Activated T-cell treated with anti-CD3 and anti-CD28 coated beads for 48 hours (primary cell): ENCODE results near the gene UBAC2.
"Not testable (repeated sequence)": the region's sequence is repeated elsewhere in the genome, so short reads cannot be mapped to it uniquely, and the experiment has no call there.

ENCODE experiments used
- DNase-seq: peaks from one replicate; pipeline ENCODE4 v3.0.0-alpha.2; 2020; ENCODE audit warnings: low read depth

The UBAC2 gene

DNA sequence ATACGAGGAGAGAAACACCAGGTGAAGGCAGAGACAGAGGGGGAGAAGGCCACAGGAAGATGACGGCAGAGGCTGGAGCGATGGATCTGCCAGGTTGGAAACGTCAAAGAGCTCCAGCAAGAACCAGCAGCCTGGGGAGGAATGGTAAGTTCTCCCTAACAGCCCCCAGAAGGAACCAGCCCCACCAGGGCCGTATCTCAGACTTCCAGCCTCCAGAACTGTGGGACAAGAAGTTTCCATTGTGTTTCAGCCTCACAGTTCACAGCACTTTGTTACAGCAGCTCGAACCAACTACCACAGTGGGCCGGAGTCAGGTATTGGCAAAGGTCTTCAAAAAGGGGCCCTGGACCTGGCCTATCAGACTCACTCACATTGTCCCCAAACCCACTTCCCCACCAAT, 195.8 kb downstream of the UBAC2 start:
- DNase-seq, result no peak

DNA sequence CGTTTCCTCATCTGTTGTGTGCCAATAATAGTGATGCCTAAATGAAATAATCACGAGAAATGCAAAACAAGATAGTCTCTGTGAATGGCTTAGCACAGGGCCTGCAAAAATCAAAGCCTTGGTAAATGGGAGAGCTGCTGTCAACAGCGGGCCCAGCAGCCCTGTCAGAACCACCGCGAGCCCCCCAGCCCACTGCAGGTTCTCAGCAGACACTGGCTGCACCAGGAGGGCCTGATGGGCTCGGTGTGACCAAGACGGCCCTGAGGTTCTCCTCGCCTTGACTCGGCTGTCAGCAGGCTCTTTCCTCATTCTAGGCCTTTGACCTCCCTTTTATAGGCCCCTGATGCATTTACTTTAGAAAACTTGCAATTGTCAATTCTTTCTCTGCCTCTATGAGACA, 197.4 kb downstream of the UBAC2 start:
- no peak for DNase-seq

DNA sequence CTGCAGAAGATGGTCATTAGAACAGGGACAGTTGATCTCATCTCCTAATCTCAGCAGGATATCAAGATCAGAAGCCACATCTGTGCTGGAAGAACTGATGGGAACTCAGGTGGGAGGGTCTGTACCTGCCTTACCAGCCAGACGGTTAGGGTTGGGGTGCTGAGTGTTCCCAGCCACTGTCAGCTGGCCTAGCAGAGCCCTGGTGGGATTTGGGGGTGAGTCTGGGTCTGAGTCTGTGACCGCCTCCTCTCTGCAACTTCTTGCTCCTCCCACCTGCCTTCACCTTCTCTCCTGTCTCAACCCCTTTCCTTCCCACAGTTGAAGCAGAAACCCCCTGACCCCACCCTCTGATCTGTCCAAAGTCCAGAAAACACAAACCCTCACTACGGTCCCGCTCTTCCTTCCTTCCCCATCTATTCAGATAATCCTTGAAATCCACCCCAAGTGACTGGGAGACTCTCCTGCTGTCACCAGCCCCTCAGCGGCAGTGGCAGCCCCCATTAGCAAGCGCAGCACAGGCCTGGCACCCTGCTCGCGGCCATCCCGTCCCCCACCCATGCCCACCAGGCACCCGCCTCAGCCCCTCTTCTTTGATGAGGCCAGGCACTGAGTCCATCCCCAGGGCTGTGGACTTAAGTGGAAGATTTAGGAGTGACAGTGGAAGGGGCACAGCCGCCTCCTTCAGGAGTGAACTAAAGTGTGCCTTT, 198.4 kb downstream of the UBAC2 start:
- no peak for DNase-seq

DNA sequence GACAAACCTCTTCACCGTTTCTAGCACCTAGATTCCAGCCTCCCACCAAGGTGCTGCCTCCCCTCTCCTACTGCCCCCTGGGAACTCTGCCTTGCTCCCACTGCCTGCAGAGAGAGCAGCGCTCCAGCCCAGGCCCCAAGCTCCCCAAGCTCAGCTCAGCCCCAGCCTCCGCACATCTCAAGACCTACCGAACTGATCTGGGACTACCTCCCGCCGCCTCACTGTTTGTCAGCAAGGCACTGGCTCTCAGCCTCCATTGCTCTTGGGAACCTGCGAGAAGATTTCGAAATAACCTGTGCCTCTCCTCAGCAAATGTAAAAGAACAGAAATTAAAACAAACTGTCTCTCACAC, 198.9 kb downstream of the UBAC2 start:
- DNase-seq, result no peak

DNA sequence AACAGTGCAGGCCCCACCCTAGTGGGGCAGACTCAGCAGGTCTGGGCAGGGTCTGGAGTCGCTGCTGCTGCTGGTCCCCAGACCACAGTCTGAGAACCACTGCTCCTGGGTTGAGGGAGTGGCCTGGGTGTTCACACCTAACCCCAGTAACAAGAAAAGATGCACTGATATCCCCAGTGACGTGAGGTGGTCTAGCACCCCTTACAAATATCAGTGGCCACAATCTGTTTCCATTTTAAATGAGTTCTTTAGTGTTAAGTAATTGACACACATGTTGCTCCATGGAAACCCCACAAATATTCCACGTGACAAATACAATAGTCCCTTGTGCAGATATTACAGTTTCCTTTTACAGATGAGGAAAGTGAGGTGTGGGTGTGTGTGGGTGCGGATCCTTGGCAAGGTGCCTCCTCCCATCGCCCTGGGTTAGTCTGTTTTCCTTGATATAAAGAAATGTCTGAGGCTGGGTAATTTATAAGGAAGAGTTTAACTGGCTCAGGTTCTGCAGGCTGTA, 202.9 kb downstream of the UBAC2 start:
- no peak for DNase-seq

DNA sequence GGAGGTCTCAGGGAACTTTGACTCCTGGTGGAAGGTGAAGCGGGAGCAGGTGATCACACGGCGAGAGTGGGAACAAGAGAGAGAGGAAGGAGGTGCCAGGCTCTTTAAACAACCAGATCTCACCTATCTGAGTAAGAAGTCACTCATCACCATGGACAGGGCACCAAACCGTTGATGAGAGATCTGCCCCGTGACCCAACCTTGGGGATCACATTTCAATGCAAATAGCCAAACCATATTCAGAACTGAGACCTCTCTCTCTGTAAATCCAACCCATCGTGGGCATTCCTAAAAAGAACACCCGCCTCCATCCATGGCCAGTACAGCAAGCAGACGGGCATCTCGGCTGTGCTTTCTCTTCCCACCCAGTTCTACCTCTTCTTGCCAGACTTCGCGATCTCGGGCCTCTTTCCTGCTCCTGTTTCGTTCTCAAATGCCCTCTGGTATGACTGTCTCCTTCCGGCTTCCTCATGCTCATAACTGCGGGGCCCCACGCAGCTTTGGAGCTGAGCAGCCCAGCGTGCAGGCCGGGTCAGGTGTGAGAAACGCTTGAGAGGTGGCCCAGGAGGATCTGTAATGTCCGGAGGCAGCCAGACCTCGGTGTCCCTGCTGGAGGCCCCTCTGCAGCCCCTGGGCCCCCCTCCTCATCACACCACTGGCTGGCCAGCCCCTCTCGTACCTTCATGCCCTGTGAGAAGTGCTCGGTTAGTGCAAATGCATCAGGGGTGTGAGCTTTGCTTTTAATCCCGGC, 203.5 kb downstream of the UBAC2 start:
- DNase-seq, result no peak

DNA sequence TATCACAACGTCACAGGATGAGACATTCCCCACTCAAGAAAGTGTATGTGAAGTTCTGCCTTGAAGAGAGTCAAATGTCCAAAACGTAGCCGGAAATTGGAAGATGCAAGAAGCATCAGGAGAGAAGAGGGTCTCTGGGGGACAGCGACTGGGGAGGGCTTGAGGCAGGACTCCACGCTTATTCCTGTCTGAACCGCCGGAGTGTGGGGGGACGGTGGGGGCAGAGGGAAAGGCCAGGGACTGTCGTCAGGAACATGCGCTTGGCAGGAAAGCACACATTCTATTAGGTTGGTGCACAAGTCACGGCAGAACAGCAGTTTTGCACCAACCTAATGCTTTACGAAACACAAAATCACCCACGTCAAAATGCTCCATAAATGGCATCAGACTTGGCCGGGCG, 205.3 kb downstream of the UBAC2 start:
- no peak for DNase-seq

DNA sequence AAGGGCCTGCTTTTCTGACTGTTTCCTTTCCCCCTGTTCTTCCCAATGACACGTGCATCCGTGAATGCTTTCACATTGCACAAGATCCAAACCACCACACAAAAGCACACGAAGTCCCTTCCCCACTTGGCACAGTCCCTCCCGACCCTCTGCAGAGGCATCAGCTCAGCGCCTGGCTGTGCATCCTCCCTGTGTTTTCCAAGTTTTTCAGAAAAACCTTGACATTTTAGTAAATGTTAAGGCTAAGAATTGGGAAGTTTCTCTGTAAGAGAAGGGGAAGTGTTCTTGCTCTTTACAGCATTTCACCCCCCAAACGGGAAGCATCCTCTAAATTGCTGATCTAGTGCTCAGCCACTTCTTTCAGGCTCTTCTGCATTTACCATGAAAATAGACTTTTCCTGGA, 206.1 kb downstream of the UBAC2 start:
- no peak for DNase-seq

DNA sequence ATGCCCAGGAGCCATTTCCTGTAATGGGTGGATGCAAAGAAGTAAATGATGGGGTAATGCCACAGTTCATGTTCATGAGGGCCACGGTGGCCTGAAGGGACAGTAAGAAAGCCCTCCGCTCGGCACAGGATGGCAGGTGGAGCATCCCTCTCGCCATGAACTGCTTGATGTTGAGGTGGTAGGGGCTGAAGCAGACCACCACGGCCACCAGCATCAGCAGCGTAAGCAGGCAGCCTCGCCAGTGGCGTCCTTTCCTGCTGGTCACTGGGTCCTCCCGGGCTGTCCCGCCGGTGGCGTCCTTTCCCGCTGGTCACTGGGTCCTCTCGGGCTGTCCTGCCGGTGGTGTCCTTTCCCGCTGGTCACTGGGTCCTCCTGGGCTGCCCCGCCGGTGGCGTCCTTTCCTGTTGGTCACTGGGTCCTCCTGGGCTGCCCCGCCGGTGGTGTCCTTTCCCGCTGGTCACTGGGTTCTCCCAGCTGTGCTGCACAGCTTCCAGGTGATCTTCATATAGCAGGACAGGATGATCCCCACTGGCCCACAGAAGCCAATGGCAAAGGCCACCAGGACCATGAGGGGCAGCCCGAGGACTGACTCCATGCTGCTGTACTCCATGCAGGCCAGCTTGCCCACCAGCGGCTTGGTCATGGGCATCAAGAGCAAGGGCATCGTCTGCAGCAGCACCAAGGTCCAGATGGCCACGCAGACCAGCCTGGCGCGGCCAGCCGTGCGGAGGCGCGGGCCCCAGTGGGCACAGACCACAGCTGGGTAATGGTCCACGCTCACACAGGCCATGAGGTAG, 207.4 kb downstream of the UBAC2 start:
- no peak for DNase-seq

DNA sequence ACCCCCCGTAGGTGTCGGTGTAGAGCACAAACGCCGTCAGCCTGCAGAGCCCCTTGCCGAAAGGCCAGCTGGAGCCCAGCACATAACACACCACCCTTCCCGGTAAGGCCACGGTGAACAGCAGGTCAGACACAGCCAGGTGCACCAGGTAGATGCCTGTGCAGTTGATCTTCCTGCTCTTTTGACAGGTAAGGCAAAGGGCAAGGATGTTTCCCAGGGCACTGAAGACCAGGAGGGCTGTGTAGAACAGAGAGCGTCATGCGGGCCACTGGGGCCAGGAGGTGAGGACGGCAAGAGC, 208.0 kb downstream of the UBAC2 start:
- no peak for DNase-seq

DNA sequence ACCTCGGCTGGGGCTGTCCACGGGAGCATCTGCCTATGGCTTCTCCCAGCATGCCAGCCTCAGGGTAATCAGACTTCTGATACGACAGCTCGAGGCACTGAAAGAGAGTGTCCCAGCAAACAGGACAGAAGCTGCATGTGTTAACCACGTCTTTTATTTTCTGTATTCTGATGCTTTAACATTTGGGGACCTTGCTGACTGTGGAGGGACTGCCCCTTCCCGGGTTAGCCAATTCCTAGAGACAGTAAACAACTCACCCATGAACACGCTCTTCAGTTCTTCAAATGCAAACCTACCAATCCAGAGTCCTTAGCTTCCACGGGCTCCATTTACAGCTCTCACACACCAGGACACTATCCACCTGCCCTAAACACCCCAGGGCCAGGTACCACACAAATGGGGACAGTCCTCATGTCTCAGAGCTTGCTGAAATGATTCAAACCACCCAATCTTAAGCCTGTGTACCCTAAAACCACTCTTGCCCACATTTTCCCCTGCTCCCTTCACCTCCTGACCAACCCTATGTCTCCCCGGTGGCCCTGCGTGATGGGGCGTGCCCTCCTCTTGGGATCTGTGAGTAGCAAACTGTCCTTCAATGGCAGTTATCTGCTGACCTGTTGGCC, 208.9 kb downstream of the UBAC2 start:
- DNase-seq, result not testable (repeated sequence)

DNA sequence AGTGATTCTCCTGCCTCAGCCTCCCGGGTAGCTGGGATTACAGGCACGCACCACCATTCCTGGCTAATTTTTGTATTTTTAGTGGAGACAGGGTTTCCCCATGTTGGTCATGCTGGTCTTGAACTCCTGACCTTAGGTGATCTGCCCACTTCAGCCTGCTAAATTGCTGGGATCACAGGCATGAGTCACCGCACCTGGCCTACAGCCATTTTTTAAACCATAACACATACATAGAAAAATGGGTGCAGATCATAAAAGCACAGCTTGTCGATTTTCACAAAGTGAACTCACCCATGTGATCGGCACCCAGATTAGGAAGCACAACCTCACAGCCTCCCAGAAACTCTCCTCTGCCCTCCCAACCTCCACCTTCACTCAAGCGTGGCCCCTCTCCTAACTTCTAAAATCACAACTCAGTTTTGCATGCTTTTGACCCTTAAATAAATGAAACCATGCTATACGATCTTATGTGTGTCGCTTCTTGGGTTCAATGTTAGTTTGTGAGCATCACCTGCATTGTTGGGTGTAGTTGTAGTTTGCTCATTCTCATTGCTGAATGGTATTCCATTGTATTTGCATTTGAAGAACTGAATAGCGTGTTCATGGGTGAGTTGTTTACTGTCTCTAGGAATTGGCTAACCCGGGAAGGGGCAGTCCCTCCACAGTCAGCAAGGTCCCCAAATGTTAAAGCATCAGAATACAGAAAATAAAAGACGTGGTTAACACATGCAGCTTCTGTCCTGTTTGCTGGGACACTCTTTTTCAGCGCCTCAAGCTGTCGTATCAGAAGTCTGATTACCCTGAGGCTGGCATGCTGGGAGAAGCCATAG, 210.2 kb downstream of the UBAC2 start:
- not testable (repeated sequence) for DNase-seq

DNA sequence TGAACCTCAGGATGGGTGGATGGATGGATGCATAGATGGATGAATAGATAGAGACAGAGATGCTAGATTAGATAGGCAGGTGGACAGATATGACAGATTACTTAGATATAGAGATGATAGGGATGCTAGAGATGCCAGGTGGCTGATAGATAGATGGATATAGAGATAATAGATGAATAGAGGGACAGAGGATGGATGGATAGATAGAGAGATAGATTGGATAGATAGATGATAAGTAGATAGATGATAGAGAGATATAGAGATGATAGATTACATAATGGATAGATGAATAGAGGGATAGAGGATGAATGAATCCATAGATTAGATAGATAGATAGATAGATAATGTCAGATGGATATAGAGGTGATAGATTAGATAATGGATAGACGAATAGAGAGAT, 212.2 kb downstream of the UBAC2 start:
- DNase-seq, result no peak

DNA sequence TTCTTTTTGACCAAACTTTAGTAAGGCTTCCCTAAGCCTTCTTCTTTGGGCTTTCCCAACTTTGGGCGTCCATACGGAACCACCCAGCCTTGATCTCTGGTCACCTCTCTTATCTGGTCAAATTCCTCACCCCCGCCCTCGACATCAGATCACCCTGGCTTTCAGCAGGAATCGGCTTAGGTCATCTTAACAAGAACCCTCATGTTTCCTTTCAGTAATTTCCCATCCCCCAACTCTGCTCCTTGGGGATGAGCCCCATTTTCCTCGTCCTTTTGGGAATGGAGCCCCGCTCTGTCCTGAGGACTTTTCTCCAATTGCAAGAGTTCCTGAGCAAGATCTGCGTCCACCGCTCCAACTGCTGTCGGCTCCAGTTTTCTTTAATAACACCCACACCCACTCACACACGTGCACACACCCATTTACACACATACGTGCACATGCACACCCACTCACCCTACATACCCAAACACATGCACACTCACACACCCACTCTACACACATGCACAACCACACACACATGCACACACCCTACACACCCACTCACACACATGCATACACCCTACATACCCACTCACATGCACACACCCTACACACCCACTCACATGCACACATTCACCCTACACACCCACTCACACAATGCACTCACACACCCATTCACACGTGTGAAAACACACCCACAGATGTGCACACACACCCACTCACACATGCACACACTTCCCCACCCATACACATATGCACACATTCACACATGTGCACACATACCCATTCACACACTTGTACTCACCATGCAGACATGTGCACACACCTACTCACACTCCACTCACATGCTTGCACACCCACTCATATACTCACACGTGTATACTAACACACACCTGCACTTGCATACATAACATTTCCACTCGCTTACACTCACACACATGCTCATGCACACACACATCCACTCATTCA, 213.7 kb downstream of the UBAC2 start:
- no peak for DNase-seq

DNA sequence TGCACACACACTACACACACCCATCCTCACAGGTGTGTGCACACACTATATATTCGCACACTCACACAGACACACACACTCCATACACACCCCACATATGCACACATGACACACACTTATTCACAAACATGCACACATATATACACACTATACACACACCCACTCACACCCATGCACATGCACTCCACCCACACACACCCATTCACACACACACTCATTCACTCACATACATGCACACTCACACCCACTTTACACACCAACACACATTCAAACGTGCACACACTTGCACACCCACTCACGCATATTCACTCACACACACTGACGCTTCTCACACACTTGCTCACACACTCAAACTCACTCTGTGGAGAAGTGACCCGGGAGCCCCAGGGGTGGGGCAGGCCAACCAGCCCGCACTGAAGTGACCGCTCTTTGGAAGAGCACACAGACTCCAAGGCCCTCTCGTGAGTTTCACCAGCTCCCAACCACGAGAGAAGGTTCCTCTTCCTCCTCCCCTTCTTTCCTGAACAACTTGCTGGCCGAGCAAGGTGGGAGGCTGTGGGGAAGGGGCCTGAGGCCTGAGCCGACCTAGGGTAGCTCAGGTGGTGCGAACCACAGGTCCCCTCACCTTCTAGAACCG, 214.5 kb downstream of the UBAC2 start:
- DNase-seq, result no peak

DNA sequence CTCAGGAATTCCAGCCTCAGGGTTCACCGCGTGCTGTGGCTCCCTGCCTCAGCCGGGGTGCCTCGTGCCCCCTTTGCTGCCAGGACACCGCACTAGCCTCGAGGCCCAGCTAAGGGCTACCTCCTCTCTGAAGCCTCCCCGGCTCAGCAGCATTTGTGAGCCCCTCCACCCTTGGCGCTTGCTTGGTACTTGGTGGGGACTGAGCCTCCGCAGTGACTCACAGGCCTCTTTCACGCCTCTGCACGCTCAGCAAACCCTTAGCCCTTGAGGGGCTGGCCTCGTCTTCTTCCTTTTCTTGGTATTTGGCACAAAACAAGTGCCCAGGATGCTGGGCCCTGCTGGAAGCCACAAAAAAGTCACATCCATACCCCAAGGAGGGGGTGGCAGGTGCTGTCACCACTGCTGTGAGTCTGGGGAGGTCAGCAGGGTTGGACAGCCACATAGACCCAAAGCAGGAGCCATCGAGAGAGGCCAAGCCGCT, 215.2 kb downstream of the UBAC2 start:
- DNase-seq, result no peak

DNA sequence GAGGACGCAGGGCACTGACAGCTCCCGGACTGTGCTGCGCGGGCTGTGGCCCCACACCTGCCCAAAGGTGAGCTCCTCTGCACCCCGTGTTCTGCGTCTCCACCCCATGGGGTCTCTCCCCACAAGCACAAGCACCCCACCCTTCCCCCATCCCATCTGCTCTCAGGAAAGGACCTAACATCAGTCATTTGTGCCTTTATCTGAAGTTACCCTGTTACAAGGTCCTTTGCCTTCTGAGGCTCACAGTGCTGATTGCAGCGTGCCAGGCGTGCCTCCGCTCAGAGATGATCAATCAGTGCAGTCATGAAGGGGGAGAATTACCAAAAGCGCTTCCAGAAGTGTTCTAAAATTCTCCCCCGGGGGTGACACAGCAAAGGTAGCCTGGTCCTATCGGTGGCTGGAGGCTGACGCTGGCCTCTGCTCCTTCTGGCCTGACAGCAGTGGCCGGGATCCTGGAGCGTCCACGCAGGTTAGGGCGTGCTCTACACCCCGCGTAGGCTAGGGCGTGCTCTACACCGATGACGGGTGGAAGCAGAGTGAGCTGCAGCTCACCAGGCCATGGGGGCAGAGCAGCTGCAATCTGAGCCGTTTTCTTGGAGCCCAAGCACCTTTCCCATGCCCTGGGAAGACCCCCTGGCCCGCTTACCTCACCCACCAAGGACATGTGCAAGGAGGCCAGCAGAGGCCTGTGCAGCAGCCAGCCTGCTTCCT, 215.9 kb downstream of the UBAC2 start:
- no peak for DNase-seq

DNA sequence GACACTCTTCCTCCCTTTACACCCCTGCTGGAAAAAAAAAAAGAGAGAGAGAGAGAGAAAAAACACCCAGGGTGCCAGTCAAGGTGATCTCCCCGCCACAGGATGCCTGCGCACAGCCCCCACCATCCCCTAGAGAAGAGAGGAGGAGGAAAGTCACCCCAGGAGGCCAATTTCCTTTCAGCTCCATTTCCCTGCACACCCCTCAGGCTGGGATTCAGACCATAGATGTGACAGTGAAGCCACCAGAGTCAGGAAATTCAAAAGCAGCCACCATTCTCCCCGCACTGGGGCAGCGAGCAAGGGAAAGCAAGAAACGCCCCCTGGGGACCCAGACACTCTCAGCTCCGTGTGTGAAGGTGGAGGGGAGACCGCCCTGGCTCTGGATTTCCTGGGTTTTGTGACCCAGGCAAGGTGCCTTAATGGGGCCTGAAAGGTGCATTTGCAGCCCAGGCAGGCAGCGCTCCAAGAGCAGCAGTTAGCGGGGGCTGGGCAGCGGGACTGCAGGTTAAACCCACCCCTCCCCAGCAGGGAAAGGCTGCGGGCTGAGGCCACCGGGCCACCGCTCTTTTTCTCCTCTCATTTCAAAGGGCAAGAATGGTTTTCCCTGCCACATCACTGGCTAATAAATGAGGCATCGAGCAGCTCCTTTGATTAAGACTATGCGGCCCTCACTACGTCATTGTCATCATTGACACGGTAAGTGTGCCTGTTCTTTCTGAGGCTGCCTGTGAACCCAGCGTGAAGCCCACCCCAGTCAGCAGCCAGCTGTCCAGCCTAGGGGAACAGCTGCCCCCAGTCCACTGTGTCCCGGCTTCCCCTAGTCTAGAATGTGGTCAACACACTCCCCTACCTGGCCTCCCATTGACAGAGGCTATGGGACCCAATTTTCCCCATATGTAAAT, 216.8 kb downstream of the UBAC2 start:
- no peak for DNase-seq
